Measurements from ENCODE around the gene ANKRD33B.

DNA sequence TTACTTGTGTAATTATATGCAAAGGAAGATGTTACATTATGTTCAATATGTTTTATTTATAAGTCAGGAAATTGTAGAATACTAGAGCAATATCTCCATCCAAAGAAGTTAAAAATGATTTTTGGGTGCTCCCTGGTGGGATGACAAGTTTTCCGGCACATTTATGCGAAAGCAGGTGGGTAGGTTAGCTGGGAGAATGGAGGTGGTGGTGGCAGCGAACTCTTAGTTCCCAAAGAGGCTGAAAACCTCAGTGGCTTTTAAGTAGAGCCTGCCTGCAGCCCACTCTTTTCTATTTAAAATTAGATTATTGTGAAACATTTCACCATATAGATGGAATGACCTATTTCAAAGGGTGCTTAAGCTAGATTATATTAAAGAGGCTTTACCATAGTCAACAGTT, 51.8 kb downstream of the ANKRD33B start:
- no peak for TF ChIP-seq POLR2A (IDR thresholded peaks at IDR 0.05)
- TF ChIP-seq, protein P1, sequence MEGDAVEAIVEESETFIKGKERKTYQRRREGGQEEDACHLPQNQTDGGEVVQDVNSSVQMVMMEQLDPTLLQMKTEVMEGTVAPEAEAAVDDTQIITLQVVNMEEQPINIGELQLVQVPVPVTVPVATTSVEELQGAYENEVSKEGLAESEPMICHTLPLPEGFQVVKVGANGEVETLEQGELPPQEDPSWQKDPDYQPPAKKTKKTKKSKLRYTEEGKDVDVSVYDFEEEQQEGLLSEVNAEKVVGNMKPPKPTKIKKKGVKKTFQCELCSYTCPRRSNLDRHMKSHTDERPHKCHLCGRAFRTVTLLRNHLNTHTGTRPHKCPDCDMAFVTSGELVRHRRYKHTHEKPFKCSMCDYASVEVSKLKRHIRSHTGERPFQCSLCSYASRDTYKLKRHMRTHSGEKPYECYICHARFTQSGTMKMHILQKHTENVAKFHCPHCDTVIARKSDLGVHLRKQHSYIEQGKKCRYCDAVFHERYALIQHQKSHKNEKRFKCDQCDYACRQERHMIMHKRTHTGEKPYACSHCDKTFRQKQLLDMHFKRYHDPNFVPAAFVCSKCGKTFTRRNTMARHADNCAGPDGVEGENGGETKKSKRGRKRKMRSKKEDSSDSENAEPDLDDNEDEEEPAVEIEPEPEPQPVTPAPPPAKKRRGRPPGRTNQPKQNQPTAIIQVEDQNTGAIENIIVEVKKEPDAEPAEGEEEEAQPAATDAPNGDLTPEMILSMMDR (IDR thresholded peaks at IDR 0.05): no peak

Data from vagina (tissue), 2 donors.